SKM-1 treated with dmso at 0.1 percent for 144 hours (cell line): ENCODE results near the gene FAM167B.

Experiments
- DNase-seq: peaks from one replicate; lab custom pipeline; 2025; ENCODE audit not compliant: unreplicated experiment; lab: John Stamatoyannopoulos, UW

FAM167B gene

DNA sequence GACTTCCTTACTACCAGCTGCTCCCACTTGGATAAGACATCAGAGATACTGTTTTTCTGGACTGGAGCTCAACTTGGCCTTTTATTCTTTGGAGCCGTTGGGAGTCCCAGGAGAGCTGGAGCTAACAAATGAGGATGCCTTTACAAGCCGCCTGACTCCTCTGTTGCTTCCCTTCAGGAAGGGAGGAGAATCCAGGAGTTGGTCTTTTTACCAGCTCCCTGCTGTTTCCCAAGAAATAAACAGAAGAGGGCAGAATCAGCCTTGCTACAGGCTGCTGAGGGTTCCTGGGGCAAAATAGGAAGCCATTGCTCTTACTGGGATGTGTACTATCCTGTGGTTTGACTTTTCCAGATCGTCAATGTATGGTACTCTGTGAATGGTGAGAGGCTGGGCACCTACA, 23.3 kb upstream of the FAM167B start:
- no peak for DNase-seq

- DNase-seq = no peak
Observed at GRCh38 chr1:32224285-32224684, 22.7 kb upstream of the FAM167B start.

GRCh38 chr1:32228771-32229170, 18.3 kb upstream of the FAM167B start:
- DNase-seq = no peak

DNA sequence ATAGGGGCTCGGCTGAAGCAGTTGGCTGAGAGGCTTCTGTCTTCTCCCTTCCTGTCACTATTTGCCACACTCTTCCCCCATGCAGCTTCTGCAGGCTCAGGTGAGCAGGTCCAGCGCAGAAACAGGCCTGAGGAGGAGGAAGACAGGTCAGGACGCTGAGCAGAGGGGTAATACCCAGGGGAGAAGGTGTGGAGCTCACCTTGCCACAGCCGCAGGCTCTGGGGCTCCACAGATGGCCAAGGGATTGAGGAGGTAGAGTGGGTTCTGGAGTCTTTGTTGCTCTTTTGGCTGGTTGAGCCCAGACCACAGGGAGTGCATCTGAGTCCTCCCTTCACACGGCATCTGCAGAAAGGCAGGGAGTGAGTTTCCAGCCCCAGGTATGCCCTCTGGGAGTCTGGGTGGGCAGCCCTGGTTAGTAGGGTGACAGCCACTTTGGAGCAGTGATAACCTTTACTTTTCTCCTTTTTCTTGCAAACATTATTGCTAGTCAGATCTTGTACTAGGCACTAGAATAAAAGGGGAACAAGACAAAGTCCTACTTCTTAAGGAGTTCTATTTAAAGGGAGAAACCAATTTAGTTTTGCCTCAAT, 15.1 kb upstream of the FAM167B start:
- no peak for DNase-seq

DNA sequence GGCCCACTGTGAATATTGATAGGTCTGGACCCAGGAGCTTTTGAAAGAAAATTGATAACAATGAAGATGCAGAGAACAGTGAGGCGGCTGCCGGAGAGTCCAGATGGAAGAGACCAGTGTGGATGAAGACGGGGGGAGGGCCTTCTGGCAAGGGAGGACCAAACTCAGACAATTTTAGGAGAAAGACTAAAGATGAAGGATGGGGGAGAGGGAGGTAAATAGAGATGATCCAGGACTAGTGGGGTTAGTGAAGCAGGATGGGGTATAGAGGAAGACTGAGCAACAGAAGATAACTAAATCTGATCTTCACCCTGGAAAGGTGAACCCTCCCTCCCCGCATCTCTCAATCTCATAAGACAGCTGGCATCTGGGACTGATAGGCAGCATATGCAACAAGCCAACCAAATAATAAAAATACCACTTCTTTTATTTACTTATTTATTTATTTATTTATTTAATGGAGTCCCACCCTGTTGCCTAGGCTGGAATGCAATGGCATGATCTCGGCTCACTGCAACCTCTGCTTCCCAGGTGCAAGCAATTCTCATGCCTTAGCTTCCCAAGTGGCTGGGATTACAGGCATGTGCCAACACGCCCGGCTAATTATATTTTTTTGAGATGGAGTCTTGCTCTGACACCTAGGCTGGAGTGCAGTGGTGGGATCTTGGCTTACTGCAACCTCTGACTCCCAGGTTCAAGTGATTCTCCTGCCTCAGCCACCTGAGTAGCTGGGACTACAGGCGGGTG, 14.3 kb upstream of the FAM167B start:
- DNase-seq = no peak

GRCh38 chr1:32234792-32235191, 12.2 kb upstream of the FAM167B start:
- no peak for DNase-seq

DNA sequence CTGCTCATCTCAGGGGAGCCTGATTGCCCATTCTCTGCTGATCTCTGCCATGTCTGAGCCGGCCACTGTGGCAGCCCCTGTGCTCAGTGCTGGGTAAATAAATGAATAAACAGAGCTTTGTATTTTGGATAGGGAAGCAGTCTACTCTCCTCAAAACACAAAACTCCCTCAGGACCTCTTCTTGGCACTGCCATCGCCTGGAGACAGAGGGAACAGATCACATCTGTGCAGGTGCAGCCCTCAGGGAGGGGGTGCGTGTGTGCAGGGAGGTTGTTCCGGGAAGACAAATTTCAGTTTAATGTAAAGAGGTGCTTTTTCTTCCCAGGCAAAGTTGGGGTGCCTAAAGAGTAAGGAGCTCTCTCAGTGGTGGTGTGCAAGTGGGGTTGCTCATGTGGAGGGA, 7.7 kb upstream of the FAM167B start:
- no peak for DNase-seq

DNA sequence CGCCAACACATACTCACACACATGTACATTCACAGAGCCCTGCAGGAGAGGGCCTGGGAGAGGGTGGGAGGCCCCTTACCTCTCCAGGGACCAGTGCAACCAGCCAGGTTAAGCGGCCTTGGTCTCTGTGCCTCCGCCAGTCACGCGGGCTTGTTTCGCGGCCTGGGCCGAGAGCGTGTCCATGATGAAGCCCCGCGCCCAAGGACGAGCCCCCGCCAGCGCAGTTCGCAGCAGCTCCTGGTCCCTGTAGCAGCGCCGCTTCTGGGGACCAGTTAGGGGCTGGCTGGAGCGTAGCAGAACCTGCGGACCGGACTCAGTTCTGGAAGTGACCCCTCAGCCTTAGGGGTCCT, 7.3 kb upstream of the FAM167B start:
- no peak for DNase-seq

- peak; percentile 34 for DNase-seq
Observed at GRCh38 chr1:32240140-32240951, 6.7 kb upstream of the FAM167B start.

DNA sequence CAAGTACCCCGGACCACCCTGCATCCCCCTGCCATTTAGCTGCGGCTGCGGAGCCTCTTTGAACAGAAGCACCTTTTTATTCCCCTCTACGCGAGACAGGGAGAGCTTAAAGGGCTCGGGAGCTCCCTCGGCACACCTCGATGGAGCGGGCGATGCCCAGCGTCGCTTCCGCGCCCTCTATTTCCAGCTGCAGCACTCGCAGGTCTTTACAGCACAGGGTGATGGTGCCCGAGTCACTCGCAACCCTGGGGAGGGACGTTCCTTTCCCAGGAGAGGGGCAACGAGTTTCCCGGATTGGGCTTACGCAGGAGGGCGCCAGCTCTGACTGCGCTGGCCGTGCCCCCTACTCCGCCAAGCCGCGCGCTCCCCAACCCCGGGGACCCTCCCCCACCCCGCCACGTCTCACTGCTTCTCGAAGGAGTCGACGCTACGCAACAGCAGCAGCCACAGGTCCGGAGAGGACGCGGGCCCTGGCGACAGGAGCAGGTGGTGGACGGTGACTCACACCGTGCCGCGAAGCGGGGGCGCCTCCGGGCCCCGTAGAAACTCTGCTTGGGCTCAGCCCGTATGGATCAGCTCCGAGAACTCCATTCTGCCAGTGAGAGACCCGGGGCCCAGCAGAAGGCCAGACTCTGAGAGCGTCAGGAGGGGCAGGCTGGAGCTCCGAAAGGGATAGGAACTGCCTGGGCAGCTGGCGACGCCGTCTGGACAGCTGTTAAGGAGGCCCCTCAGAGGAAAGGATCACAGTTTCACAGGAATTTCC, 5.8 kb upstream of the FAM167B start:
- no peak for DNase-seq

GRCh38 chr1:32242341-32242851, 4.6 kb upstream of the FAM167B start:
- DNase-seq = peak; percentile 18

DNA sequence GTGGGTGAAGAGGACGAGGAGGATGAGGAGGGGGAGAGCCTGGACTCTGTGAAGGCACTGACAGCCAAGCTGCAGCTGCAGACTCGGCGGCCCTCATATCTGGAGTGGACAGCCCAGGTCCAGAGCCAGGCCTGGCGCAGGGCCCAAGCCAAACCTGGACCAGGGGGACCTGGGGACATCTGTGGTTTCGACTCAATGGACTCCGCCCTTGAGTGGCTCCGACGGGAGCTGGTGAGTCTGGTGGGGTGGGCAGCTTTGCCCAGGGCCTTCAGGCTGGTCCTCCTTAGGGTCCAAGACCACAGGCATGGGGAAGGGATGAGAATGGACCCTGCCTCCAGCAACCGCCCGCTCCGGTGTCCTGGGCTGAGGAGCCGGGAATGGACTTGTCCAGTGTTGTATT, 430 bp downstream of the FAM167B start:
- no peak for DNase-seq

DNA sequence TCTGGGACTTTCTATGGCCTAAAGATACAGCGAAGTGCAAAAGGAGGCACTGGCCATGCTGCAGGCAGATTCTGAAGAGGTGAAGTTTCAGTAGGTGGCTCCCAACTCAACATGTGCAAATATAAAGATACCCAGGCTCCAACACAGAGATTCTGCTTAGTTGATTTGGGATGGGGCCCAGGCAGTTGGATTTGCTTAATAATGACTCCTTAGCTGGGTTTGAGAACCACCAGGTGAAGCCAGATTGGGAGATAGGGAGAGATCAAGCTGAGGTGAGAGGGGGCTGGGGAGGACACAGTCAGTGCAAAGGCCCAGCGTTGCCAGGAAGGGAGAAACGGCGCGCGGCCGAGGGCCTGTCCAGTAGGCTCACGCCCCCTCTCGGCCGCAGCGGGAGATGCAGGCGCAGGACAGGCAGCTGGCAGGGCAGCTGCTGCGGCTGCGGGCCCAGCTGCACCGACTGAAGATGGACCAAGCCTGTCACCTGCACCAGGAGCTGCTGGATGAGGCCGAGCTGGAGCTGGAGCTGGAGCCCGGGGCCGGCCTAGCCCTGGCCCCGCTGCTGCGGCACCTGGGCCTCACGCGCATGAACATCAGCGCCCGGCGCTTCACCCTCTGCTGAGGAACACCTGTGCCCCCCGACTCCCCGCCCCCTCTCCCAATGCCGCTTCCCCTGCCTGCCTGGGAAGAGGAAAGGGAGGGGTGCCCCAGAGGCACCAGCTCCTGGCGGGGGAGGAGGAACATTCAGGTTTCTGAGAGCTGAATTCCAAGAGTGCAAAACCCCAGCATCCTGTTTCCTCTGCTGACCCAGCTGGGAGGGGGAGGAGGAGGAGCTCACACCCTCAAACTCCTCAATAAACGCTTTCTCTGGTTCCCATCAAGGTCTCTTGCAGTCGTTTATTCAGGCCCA, 1.2 kb downstream of the FAM167B start:
- DNase-seq = no peak

- DNase-seq = peak; percentile 70
Observed at GRCh38 chr1:32249831-32250525, 3.0 kb downstream of the FAM167B start.

GRCh38 chr1:32250893-32251716, 4.1 kb downstream of the FAM167B start, which contains the start of gene LCK:
Gene LCK (plus strand): TSS chr1:32251265. CDS start chr1:32274330, 23,065 bp downstream.
- DNase-seq = no peak

GRCh38 chr1:32255072-32256071, 8.3 kb downstream of the FAM167B start:
- no peak for DNase-seq

- no peak for DNase-seq
Observed at GRCh38 chr1:32256473-32257226, 9.6 kb downstream of the FAM167B start.
